Glutamatergic neuron (in vitro differentiated cells): ENCODE measurements around the gene TMEM214. TPM values are rescaled to one million over a fixed set of nuclear protein-coding genes. Genes with fewer than 3 reads are reported as not detected.
A peak's percentile ranks its signal among the peaks of the same experiment; 100 is the strongest.

Experiments used
- DNase-seq: peaks from one replicate; pipeline ENCODE4 v3.0.0; 2022
- H3K27ac Mint-ChIP-seq: one replicate; pipeline ENCODE4 v1.8.0; 2020; ENCODE audit warnings: mild to moderate bottlenecking, mixed read lengths, inconsistent platforms; ENCODE audit not compliant: unreplicated experiment
- H3K27me3 Mint-ChIP-seq: one replicate; pipeline ENCODE4 v1.8.0; 2020; ENCODE audit warnings: mild to moderate bottlenecking, moderate library complexity, mixed read lengths, inconsistent platforms; ENCODE audit not compliant: unreplicated experiment
- H3K36me3 Mint-ChIP-seq: one replicate; pipeline ENCODE4 v1.8.0; 2020; ENCODE audit warnings: mild to moderate bottlenecking, mixed read lengths, inconsistent platforms; ENCODE audit not compliant: unreplicated experiment
- H3K4me1 Mint-ChIP-seq: one replicate; pipeline ENCODE4 v1.8.0; 2020; ENCODE audit warnings: mild to moderate bottlenecking, low read depth, mixed read lengths, inconsistent platforms; ENCODE audit not compliant: unreplicated experiment
- H3K4me3 Mint-ChIP-seq: one replicate; pipeline ENCODE4 v1.8.0; 2020; ENCODE audit warnings: mild to moderate bottlenecking, mixed read lengths, inconsistent platforms; ENCODE audit not compliant: unreplicated experiment
- H3K9me3 Mint-ChIP-seq: one replicate; pipeline ENCODE4 v1.8.0; 2020; ENCODE audit warnings: mild to moderate bottlenecking, moderate library complexity, mixed read lengths, inconsistent platforms; ENCODE audit not compliant: unreplicated experiment
- CTCF ChIP-seq: fragments of 200-600 bp; sonication (generic); IDR thresholded peaks from one replicate; pipeline ENCODE4 v1.5.0; 2021; ENCODE audit not compliant: partially characterized antibody, unreplicated experiment
- total RNA-seq: library from RNA; stranded (reverse); fragmentation: NEBNext Ultra II Directional; extraction: Animal tissue kit (Norgen Biotek cat#: 25700); gene quantifications from one replicate; pipeline ENCODE4 v1.2.1, GENCODE V29; 2021; ENCODE audit not compliant: unreplicated experiment

TMEM214 gene
- total RNA-seq, 1 donor from 2014 or later, result 35.8 TPM

- TF ChIP-seq CTCF, result no peak
- Mint-ChIP-seq H3K4me3 (no peak overlapping the region), H3K36me3 (peaks cover 7% of the 10 kb centered on the region), H3K4me1 (peaks cover 18% of the 10 kb centered on the region), H3K27me3 (peaks cover 2% of the 10 kb centered on the region), H3K27ac (no peak overlapping the region), H3K9me3 (peaks cover 7% of the 10 kb centered on the region)
- DNase-seq, result no peak
Observed at GRCh38 chr2:27021253-27022049, 11.3 kb upstream of the TMEM214 start.

GRCh38 chr2:27023740-27024139, 9.0 kb upstream of the TMEM214 start:
- TF ChIP-seq CTCF, result no peak
- H3K36me3 Mint-ChIP-seq, result peaks cover 7% of the 10 kb centered on the region

GRCh38 chr2:27024188-27024587, 8.6 kb upstream of the TMEM214 start:
- peaks cover 3% of the 10 kb centered on the region for H3K27me3 Mint-ChIP-seq
- peaks cover 5% of the 10 kb centered on the region for H3K9me3 Mint-ChIP-seq
- DNase-seq, result peak; percentile 52
- peaks cover 12% of the 10 kb centered on the region for H3K4me1 Mint-ChIP-seq
- TF ChIP-seq CTCF, result peak; percentile 15
- peaks cover 7% of the 10 kb centered on the region for H3K36me3 Mint-ChIP-seq
- H3K27ac Mint-ChIP-seq, result no peak overlapping the region
- no peak overlapping the region for H3K4me3 Mint-ChIP-seq

More at GRCh38 chr2:27023740-27024139, 9.0 kb upstream of the TMEM214 start:
- Mint-ChIP-seq H3K4me1 (peaks cover 12% of the 10 kb centered on the region), H3K27me3 (peaks cover 3% of the 10 kb centered on the region), H3K4me3 (no peak overlapping the region), H3K9me3 (peaks cover 5% of the 10 kb centered on the region), H3K27ac (no peak overlapping the region)
- DNase-seq, result no peak

- Mint-ChIP-seq H3K4me1 (peaks cover 8% of the 10 kb centered on the region), H3K4me3 (no peak overlapping the region), H3K36me3 (peaks cover 7% of the 10 kb centered on the region), H3K9me3 (peaks cover 7% of the 10 kb centered on the region), H3K27ac (no peak overlapping the region), H3K27me3 (peaks cover 2% of the 10 kb centered on the region)
- no peak for DNase-seq
- no peak for TF ChIP-seq CTCF
Observed at GRCh38 chr2:27024812-27025211, 8.0 kb upstream of the TMEM214 start.

GRCh38 chr2:27025281-27025800, 7.4 kb upstream of the TMEM214 start:
- no peak overlapping the region for H3K4me3 Mint-ChIP-seq
- H3K36me3 Mint-ChIP-seq, result peaks cover 7% of the 10 kb centered on the region
- peaks cover 2% of the 10 kb centered on the region for H3K27me3 Mint-ChIP-seq
- no peak for DNase-seq
- TF ChIP-seq CTCF, result no peak
- peaks cover 4% of the 10 kb centered on the region for H3K4me1 Mint-ChIP-seq
- peaks cover 7% of the 10 kb centered on the region for H3K9me3 Mint-ChIP-seq
- no peak overlapping the region for H3K27ac Mint-ChIP-seq
